ENCODE measurements around the gene ADGRD2. TPM values are rescaled to one million over a fixed set of nuclear protein-coding genes. Genes with fewer than 3 reads are reported as not detected.

Gene ADGRD2
- total and polyA plus RNA-seq, 9 of the 15 experiments (the other 6 are each of a cell fraction or from before 2014, with no cell fraction given), result not detected

- ChIA-PET POLR2A (interaction anchor here (0.7 kb wide), 2 partner anchors 84 to 662 kb away, joined by 3 read pairs; no protein-coding TSS in a partner anchor), CTCF (ENCODE audit: low intra/inter-chr PET ratio) (no interaction called here)
- TF ChIP-seq CEBPG (CRISPR knock-in tag; IDR thresholded peaks at IDR 0.05) (no peak), CEBPG (tag; conservative IDR thresholded peaks at IDR 0.05 in 1 of 2, IDR thresholded peaks at IDR 0.05 in 1 of 2) (no peak), PPARD (CRISPR knock-in tag; IDR thresholded peaks at IDR 0.05) (no peak)
- in situ Hi-C loops (cut with MboI), result no loop called here
- DNase-seq (ENCODE audit: extremely low read depth in 1 of 4, low spot score in 3 of 4) (no peak), FAIRE-seq (no peak), ATAC-seq (no peak)
- H2AFZ ChIP-seq (ENCODE audit: low read depth, low read length), result no peak overlapping the region
- no TSS peak for BruUV-seq (replicated peaks)
- no peak overlapping the region for H3K9ac ChIP-seq (ENCODE audit: insufficient read depth in 1 of 2, low read depth in 2 of 2, low read length in 2 of 2)
- H3K9me1 ChIP-seq (ENCODE audit: control insufficient read depth, insufficient read depth, low read length), result no peaks in the 10 kb centered on the region
- WGBS (ENCODE audit: insufficient coverage, low coverage, missing lambda C conversion rate), result 88% methylated on average over 3 of the region's 5 CpGs
- no peaks in the 10 kb centered on the region for H3K79me2 ChIP-seq (ENCODE audit: control insufficient read depth, insufficient read depth, low read length)
- H3K4me2 ChIP-seq (ENCODE audit: insufficient read depth, low read length), result no peak overlapping the region
- no peaks in the 10 kb centered on the region for H3K9me3 ChIP-seq (replicated peaks; ENCODE audit: control insufficient read depth, insufficient read depth, low read depth, low read length)
- no peak overlapping the region for H3K4me3 ChIP-seq
- peaks cover 28% of the 10 kb centered on the region; the same call in 1 of the 3 replicates for H3K36me3 ChIP-seq (ENCODE audit: control insufficient read depth, insufficient read depth, low read length)
- intact Hi-C loops (cut with micrococcal nuclease), result no loop called here
- H4K20me1 ChIP-seq (replicated peaks; ENCODE audit: control insufficient read depth, insufficient read depth, low read length), result no peaks in the 10 kb centered on the region
- H3K27ac ChIP-seq (ENCODE audit: extremely low read depth, low read depth, low read length), result no peak overlapping the region
- no peaks in the 10 kb centered on the region for H3K27me3 ChIP-seq (ENCODE audit: control insufficient read depth in 2 of 2, insufficient read depth in 2 of 2, low read length in 2 of 2)
- peaks cover 11 to 13% of the 10 kb centered on the region in 2 experiments for H3K4me1 ChIP-seq (replicated peaks in 1 of 2; ENCODE audit: control insufficient read depth in 2 of 2, insufficient read depth in 2 of 2, low read length in 2 of 2)
Observed at GRCh38 chr9:124517600-124517999, 67.3 kb downstream of the ADGRD2 start.

GRCh38 chr9:124518116-124518515, 67.9 kb downstream of the ADGRD2 start:
- FAIRE-seq (no peak), DNase-seq (ENCODE audit: extremely low read depth in 1 of 4, low spot score in 3 of 4) (no peak)
- intact Hi-C loops (cut with micrococcal nuclease), result no loop called here
- no peak for TF ChIP-seq ZFPM2 (CRISPR knock-in tag; IDR thresholded peaks at IDR 0.05)
- TF ChIP-seq, protein P1, sequence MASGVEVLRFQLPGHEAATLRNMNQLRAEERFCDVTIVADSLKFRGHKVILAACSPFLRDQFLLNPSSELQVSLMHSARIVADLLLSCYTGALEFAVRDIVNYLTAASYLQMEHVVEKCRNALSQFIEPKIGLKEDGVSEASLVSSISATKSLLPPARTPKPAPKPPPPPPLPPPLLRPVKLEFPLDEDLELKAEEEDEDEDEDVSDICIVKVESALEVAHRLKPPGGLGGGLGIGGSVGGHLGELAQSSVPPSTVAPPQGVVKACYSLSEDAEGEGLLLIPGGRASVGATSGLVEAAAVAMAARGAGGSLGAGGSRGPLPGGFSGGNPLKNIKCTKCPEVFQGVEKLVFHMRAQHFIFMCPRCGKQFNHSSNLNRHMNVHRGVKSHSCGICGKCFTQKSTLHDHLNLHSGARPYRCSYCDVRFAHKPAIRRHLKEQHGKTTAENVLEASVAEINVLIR (CRISPR knock-in tag; IDR thresholded peaks at IDR 0.05), result no peak
- TF ChIP-seq MYBL2 (IDR thresholded peaks at IDR 0.05; ENCODE audit: low read depth), result no peak
- no peak for TF ChIP-seq MYBL2 (CRISPR knock-in tag; IDR thresholded peaks at IDR 0.05; ENCODE audit: borderline replicate concordance)
- no peak for TF ChIP-seq MNT (conservative IDR thresholded peaks at IDR 0.05)
- TF ChIP-seq RB1 (IDR thresholded peaks at IDR 0.05; ENCODE audit: low read depth), result no peak
- TF ChIP-seq SFPQ (IDR thresholded peaks at IDR 0.05; ENCODE audit: low read depth, low read length), result no peak
- TF ChIP-seq MECOM (CRISPR knock-in tag; IDR thresholded peaks at IDR 0.05), result no peak

More at GRCh38 chr9:124518116-124518515, 67.9 kb downstream of the ADGRD2 start:
- Histone ChIP-seq H3K9ac (ENCODE audit: insufficient read depth in 1 of 2, low read depth in 2 of 2, low read length in 2 of 2) (no peak overlapping the region), H3K79me2 (ENCODE audit: control insufficient read depth, insufficient read depth, low read length) (no peaks in the 10 kb centered on the region), H3K27ac (ENCODE audit: extremely low read depth, low read depth, low read length) (no peak overlapping the region), H3K9me1 (ENCODE audit: control insufficient read depth, insufficient read depth, low read length) (no peaks in the 10 kb centered on the region), H3K9me3 (replicated peaks; ENCODE audit: control insufficient read depth, insufficient read depth, low read depth, low read length) (no peaks in the 10 kb centered on the region), H4K20me1 (replicated peaks; ENCODE audit: control insufficient read depth, insufficient read depth, low read length) (no peaks in the 10 kb centered on the region), H3K4me3 (no peak overlapping the region), H3K36me3 (ENCODE audit: control insufficient read depth, insufficient read depth, low read length) (peaks cover 31% of the 10 kb centered on the region; the same call in 1 of the 3 replicates), H3K4me1 (replicated peaks in 1 of 2; ENCODE audit: control insufficient read depth in 2 of 2, insufficient read depth in 2 of 2, low read length in 2 of 2) (peaks cover 6 to 8% of the 10 kb centered on the region in 2 experiments; a peak in 4 of 5 replicates), H3K27me3 (ENCODE audit: control insufficient read depth in 2 of 2, insufficient read depth in 2 of 2, low read length in 2 of 2) (no peaks in the 10 kb centered on the region), H3K4me2 (ENCODE audit: insufficient read depth, low read length) (no peak overlapping the region), H2AFZ (ENCODE audit: low read depth, low read length) (no peak overlapping the region)
- 94% methylated on average over 4 of the region's 7 CpGs for WGBS (ENCODE audit: insufficient coverage, low coverage, missing lambda C conversion rate)
- in situ Hi-C loops (cut with MboI), result no loop called here
- no peak for ATAC-seq
- no TSS peak for BruUV-seq (replicated peaks)
- ChIA-PET CTCF (ENCODE audit: low intra/inter-chr PET ratio) (interaction anchor here (0.7 kb wide), 1 partner anchor 1162 kb away, joined by 3 read pairs; the partner anchor contains the start of gene CRB2), POLR2A (interaction anchor here (0.7 kb wide), 1 partner anchor 662 kb away, joined by 3 read pairs; no protein-coding TSS in a partner anchor)

Measured in K562 (cell line).